Tibial nerve (tissue), 4 donors: ENCODE data around the gene RAB3A. TPM values are rescaled to one million over a fixed set of nuclear protein-coding genes. Genes with fewer than 3 reads are reported as not detected.

ENCODE experiments used
- DNase-seq, 2 donors: peaks; one replicate each; pipeline ENCODE4 v3.0.0-alpha.2; 2019; ENCODE audit warnings: low spot score in 2 of 2
- H3K27ac ChIP-seq, 4 donors: fragments of 200-600 bp; sonication (generic) in 3 of 4; one replicate each; pipeline ENCODE4 v1.5.1; 2017 to 2019; ENCODE audit warnings: mild to moderate bottlenecking in 1 of 4
- H3K27me3 ChIP-seq, 2 donors: fragments of 200-600 bp; sonication (generic) in 1 of 2; one replicate each; pipeline versions ENCODE4 v1.5.1 to v1.6.0; 2017 to 2019
- H3K36me3 ChIP-seq, 3 donors: fragments of 200-600 bp; sonication (generic); one replicate each; pipeline ENCODE4 v1.5.1; 2018 to 2019
- H3K4me1 ChIP-seq, 4 donors: fragments of 200-600 bp; sonication (generic) in 3 of 4; one replicate each; pipeline ENCODE4 v1.5.1; 2017 to 2019
- H3K4me3 ChIP-seq, 4 donors: fragments of 200-600 bp; sonication (generic) in 3 of 4; one replicate each; pipeline ENCODE4 v1.5.1; 2017 to 2019; ENCODE audit warnings: mild to moderate bottlenecking in 1 of 4, moderate library complexity in 1 of 4
- H3K9me3 ChIP-seq, 4 donors: fragments of 200-600 bp; sonication (generic) in 3 of 4; one replicate each; pipeline ENCODE4 v1.5.1; 2017 to 2019
- CTCF ChIP-seq, 5 experiments: fragments of 200-600 bp in 3 of 5; fragments of 450-650 bp in 2 of 5; sonication (generic) in 3 of 5; IDR thresholded peaks; one replicate each; pipeline ENCODE4 v1.5.1; 2016 to 2019; ENCODE audit warnings: antibody characterized with exemption in 5 of 5, mild to moderate bottlenecking in 3 of 5, moderate library complexity in 2 of 5
- EP300 ChIP-seq, 2 donors: sonication (generic); formaldehyde crosslinking; IDR thresholded peaks; one replicate each; pipeline ENCODE4 v1.6.1; 2017; ENCODE audit warnings: antibody characterized with exemption in 2 of 2, mild to moderate bottlenecking in 1 of 2
- POLR2A ChIP-seq, 2 donors: fragments of 450-650 bp; IDR thresholded peaks; one replicate each; pipeline ENCODE4 v1.6.1; 2017; ENCODE audit warnings: antibody characterized with exemption in 2 of 2, mild to moderate bottlenecking in 2 of 2, moderate library complexity in 2 of 2
- WGBS, 2 donors: methylation state at CpG; one replicate each; pipeline ENCODE4 v1.1.5; 2018; 5-methylcytosine and 5-hydroxymethylcytosine counted together
- total RNA-seq, 4 donors: library from RNA; depleted of rRNA; stranded (reverse); fragments of >200 nt; gene quantifications; one replicate each; pipeline ENCODE4 v1.1.0, GENCODE V29; 2016

The RAB3A gene
- total RNA-seq, 4 donors from 2014 or later = 1.5 to 5.1 (median 3.9) TPM; not detected in 1

- no peak for DNase-seq
- H3K4me1 ChIP-seq = peaks cover 0 to 28% (median 14%) of the 10 kb centered on the region in 4 donors
- 83 to 91% methylated on average over 4 of the region's 4 CpGs for WGBS, 2 donors
- H3K36me3 ChIP-seq = no peaks in the 10 kb centered on the region
- H3K4me3 ChIP-seq = no peak overlapping the region
- H3K9me3 ChIP-seq = no peaks in the 10 kb centered on the region
- no peak overlapping the region for H3K27ac ChIP-seq
- no peak for TF ChIP-seq CTCF (IDR thresholded peaks at IDR 0.05)
- no peaks in the 10 kb centered on the region for H3K27me3 ChIP-seq
Observed at GRCh38 chr19:18190278-18190677, 13.6 kb downstream of the RAB3A start.

GRCh38 chr19:18185538-18185937, 18.3 kb downstream of the RAB3A start:
- TF ChIP-seq EP300 (IDR thresholded peaks at IDR 0.05) (no peak), CTCF (IDR thresholded peaks at IDR 0.05) (no peak), POLR2A (IDR thresholded peaks at IDR 0.05) (no peak)
- DNase-seq = no peak
- Histone ChIP-seq H3K36me3 (no peaks in the 10 kb centered on the region), H3K9me3 (no peaks in the 10 kb centered on the region), H3K27me3 (no peaks in the 10 kb centered on the region), H3K4me1 (no peaks in the 10 kb centered on the region), H3K4me3 (no peak overlapping the region), H3K27ac (no peak overlapping the region)
- 49 to 56% methylated on average over 6 of the region's 6 CpGs for WGBS, 2 donors

GRCh38 chr19:18183529-18183928, 20.3 kb downstream of the RAB3A start:
- no peaks in the 10 kb centered on the region for H3K27me3 ChIP-seq
- no peaks in the 10 kb centered on the region for H3K4me1 ChIP-seq
- no peaks in the 10 kb centered on the region for H3K9me3 ChIP-seq
- no peak for DNase-seq
- H3K27ac ChIP-seq = no peak overlapping the region
- H3K4me3 ChIP-seq = no peak overlapping the region
- no peaks in the 10 kb centered on the region for H3K36me3 ChIP-seq
- TF ChIP-seq CTCF (IDR thresholded peaks at IDR 0.05) = no peak
- no peak for TF ChIP-seq EP300 (IDR thresholded peaks at IDR 0.05)
- TF ChIP-seq POLR2A (IDR thresholded peaks at IDR 0.05) = no peak

- Histone ChIP-seq H3K4me3 (no peak overlapping the region), H3K27ac (no peak overlapping the region), H3K9me3 (no peaks in the 10 kb centered on the region), H3K4me1 (peaks cover 0 to 3% (median 0%) of the 10 kb centered on the region in 4 donors), H3K36me3 (no peaks in the 10 kb centered on the region), H3K27me3 (no peaks in the 10 kb centered on the region)
- no peak for DNase-seq
- no peak for TF ChIP-seq POLR2A (IDR thresholded peaks at IDR 0.05)
- no peak for TF ChIP-seq CTCF (IDR thresholded peaks at IDR 0.05)
- TF ChIP-seq EP300 (IDR thresholded peaks at IDR 0.05) = no peak
- WGBS, 2 donors = 85 to 91% methylated on average over 5 of the region's 5 CpGs
Observed at GRCh38 chr19:18179957-18180356, 23.9 kb downstream of the RAB3A start.

- TF ChIP-seq CTCF (IDR thresholded peaks at IDR 0.05) (no peak), POLR2A (IDR thresholded peaks at IDR 0.05) (no peak), EP300 (IDR thresholded peaks at IDR 0.05) (no peak)
- no peaks in the 10 kb centered on the region for H3K27me3 ChIP-seq
- H3K36me3 ChIP-seq = no peaks in the 10 kb centered on the region
- H3K9me3 ChIP-seq = no peaks in the 10 kb centered on the region
- no peak for DNase-seq
- no peak overlapping the region for H3K27ac ChIP-seq
- no peak overlapping the region for H3K4me3 ChIP-seq
- H3K4me1 ChIP-seq = peaks cover 0 to 16% (median 1%) of the 10 kb centered on the region in 4 donors
- 78 to 86% methylated on average over 17 to 19 of the region's 19 CpGs for WGBS, 2 donors
Observed at GRCh38 chr19:18176367-18177310, 27.2 kb downstream of the RAB3A start.
